ENCODE results near the gene ARFGEF2. TPM values are rescaled to one million over a fixed set of nuclear protein-coding genes. Genes with fewer than 3 reads are reported as not detected.

Gene ARFGEF2
- total and polyA plus RNA-seq, 2 experiments from 2014 or later: 10.9 to 48.0 TPM

GRCh38 chr20:48930035-48930434 is 8.5 kb downstream of the ARFGEF2 start:
- Histone ChIP-seq H3K4me3 (no peak overlapping the region), H3K9me3 (ENCODE audit: low read depth) (no peaks in the 10 kb centered on the region), H3K27ac (peak overlapping the region; percentile 82), H3K4me1 (ENCODE audit: insufficient read depth) (peaks cover 6% of the 10 kb centered on the region), H3K9me2 (replicated peaks; ENCODE audit: insufficient read depth) (no peaks in the 10 kb centered on the region), H4K20me1 (ENCODE audit: insufficient read depth, poor library complexity, severe bottlenecking) (peaks cover 86% of the 10 kb centered on the region), H3K27me3 (no peaks in the 10 kb centered on the region), H3K36me3 (replicated peaks; ENCODE audit: insufficient read depth, low read depth) (no peaks in the 10 kb centered on the region), H3K4me2 (no peak overlapping the region), H3K79me2 (peaks cover 92% of the 10 kb centered on the region), H2AFZ (no peak overlapping the region)
- no peak for TF ChIP-seq EZH2 (IDR thresholded peaks at IDR 0.05; ENCODE audit: borderline replicate concordance)
- no peak for TF ChIP-seq EZH2phosphoT487 (IDR thresholded peaks at IDR 0.05; ENCODE audit: low read depth, severe bottlenecking, unreplicated experiment)
- TF ChIP-seq, protein P1, sequence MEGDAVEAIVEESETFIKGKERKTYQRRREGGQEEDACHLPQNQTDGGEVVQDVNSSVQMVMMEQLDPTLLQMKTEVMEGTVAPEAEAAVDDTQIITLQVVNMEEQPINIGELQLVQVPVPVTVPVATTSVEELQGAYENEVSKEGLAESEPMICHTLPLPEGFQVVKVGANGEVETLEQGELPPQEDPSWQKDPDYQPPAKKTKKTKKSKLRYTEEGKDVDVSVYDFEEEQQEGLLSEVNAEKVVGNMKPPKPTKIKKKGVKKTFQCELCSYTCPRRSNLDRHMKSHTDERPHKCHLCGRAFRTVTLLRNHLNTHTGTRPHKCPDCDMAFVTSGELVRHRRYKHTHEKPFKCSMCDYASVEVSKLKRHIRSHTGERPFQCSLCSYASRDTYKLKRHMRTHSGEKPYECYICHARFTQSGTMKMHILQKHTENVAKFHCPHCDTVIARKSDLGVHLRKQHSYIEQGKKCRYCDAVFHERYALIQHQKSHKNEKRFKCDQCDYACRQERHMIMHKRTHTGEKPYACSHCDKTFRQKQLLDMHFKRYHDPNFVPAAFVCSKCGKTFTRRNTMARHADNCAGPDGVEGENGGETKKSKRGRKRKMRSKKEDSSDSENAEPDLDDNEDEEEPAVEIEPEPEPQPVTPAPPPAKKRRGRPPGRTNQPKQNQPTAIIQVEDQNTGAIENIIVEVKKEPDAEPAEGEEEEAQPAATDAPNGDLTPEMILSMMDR (IDR thresholded peaks at IDR 0.05; ENCODE audit: poor library complexity): no peak
- no peak for DNase-seq (ENCODE audit: low spot score)
- 85% methylated on average over 6 of the region's 6 CpGs for WGBS (ENCODE audit: low lambda C conversion rate, missing lambda C conversion rate)

DNA sequence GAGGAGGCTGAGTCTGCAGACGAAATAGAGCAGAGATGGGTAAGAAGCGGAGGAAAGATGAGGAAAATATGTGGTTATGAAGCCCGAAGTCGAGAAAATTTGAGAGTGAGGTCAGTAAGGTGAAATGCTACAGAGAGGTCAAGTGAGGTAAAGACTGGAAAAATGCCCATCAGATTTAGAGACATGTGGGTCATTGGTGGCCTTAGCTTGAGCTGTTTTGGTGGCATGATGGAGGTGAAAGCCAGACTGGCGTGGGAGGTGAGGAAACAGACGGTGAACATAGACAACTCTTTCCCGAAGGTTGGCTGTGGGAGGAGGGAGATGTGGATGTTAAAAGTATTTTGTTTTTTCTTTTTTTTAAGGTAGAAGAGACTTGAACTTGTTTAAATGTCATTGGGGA is 9.4 kb downstream of the ARFGEF2 start:
- TF ChIP-seq EZH2phosphoT487 (IDR thresholded peaks at IDR 0.05; ENCODE audit: low read depth, severe bottlenecking, unreplicated experiment): no peak
- TF ChIP-seq EZH2 (IDR thresholded peaks at IDR 0.05; ENCODE audit: borderline replicate concordance): no peak
- TF ChIP-seq, protein P1 (IDR thresholded peaks at IDR 0.05; ENCODE audit: poor library complexity): no peak
- no peak overlapping the region for H3K27ac ChIP-seq
- H3K9me2 ChIP-seq (replicated peaks; ENCODE audit: insufficient read depth): no peaks in the 10 kb centered on the region
- no peaks in the 10 kb centered on the region for H3K9me3 ChIP-seq (ENCODE audit: low read depth)
- H3K4me1 ChIP-seq (ENCODE audit: insufficient read depth): peaks cover 6% of the 10 kb centered on the region
- H3K36me3 ChIP-seq (replicated peaks; ENCODE audit: insufficient read depth, low read depth): no peaks in the 10 kb centered on the region
- peaks cover 78% of the 10 kb centered on the region for H4K20me1 ChIP-seq (ENCODE audit: insufficient read depth, poor library complexity, severe bottlenecking)
- WGBS (ENCODE audit: low lambda C conversion rate, missing lambda C conversion rate): 93% methylated on average over 7 of the region's 7 CpGs
- no peak overlapping the region for H2AFZ ChIP-seq
- no peaks in the 10 kb centered on the region for H3K27me3 ChIP-seq
- DNase-seq (ENCODE audit: low spot score): no peak
- H3K79me2 ChIP-seq: peaks cover 83% of the 10 kb centered on the region
- no peak overlapping the region for H3K4me2 ChIP-seq
- H3K4me3 ChIP-seq: no peak overlapping the region

- H2AFZ ChIP-seq: no peak overlapping the region
- TF ChIP-seq EZH2phosphoT487 (IDR thresholded peaks at IDR 0.05; ENCODE audit: low read depth, severe bottlenecking, unreplicated experiment) (no peak), EZH2 (IDR thresholded peaks at IDR 0.05; ENCODE audit: borderline replicate concordance) (no peak)
- TF ChIP-seq, protein P1 (IDR thresholded peaks at IDR 0.05; ENCODE audit: poor library complexity): no peak
- peaks cover 6% of the 10 kb centered on the region for H3K4me1 ChIP-seq (ENCODE audit: insufficient read depth)
- WGBS (ENCODE audit: low lambda C conversion rate, missing lambda C conversion rate): 95% methylated on average over 9 of the region's 9 CpGs
- no peak overlapping the region for H3K27ac ChIP-seq
- peaks cover 76% of the 10 kb centered on the region for H4K20me1 ChIP-seq (ENCODE audit: insufficient read depth, poor library complexity, severe bottlenecking)
- no peak overlapping the region for H3K4me2 ChIP-seq
- peaks cover 78% of the 10 kb centered on the region for H3K79me2 ChIP-seq
- no peaks in the 10 kb centered on the region for H3K9me2 ChIP-seq (replicated peaks; ENCODE audit: insufficient read depth)
- H3K36me3 ChIP-seq (replicated peaks; ENCODE audit: insufficient read depth, low read depth): no peaks in the 10 kb centered on the region
- no peaks in the 10 kb centered on the region for H3K9me3 ChIP-seq (ENCODE audit: low read depth)
- DNase-seq (ENCODE audit: low spot score): no peak
- no peaks in the 10 kb centered on the region for H3K27me3 ChIP-seq
- H3K4me3 ChIP-seq: no peak overlapping the region
These were observed 10.2 kb downstream of the ARFGEF2 start for GRCh38 chr20:48931527-48932374.
